CD4-positive, alpha-beta T cell (primary cell): ENCODE data around the gene ADAD2. TPM values are rescaled to one million over a fixed set of nuclear protein-coding genes. Genes with fewer than 3 reads are reported as not detected.

Experiments used
- ATAC-seq: fragments of 200-7000 bp; cut with Tn5 transposase; one replicate; pipeline ENCODE4 v1.10.0; 2022; ENCODE audit warnings: mild to moderate bottlenecking; ENCODE audit not compliant: poor library complexity
- CTCF ChIA-PET: fragments of 350-600 bp; sonication (Branson Sonifier 250); formaldehyde crosslinking; loops from one replicate; lab custom pipeline; 2021; ENCODE audit warnings: antibody characterized with exemption, inconsistent platforms; lab: Charles Lee
- POLR2A ChIA-PET: fragments of 350-600 bp; sonication (Branson Sonifier 250); formaldehyde crosslinking; loops from one replicate; lab custom pipeline; 2021; ENCODE audit warnings: antibody characterized with exemption, inconsistent platforms; lab: Charles Lee
- DNase-seq, 14 experiments: peaks; one replicate each; pipeline ENCODE4 v3.0.0-alpha.2; 2013 to 2020; ENCODE audit warnings: mixed read lengths in 2 of 14
- H3K27ac ChIP-seq, 2 donors: one replicate each; pipeline versions ENCODE4 v1.5.1 to v1.7.0; 2013; ENCODE audit warnings: low read length in 2 of 2, low read depth in 1 of 2, mild to moderate bottlenecking in 1 of 2
- H3K27me3 ChIP-seq, 2 experiments: 1 replicate in 1 of 2; 2 replicates in 1 of 2; pipeline versions ENCODE4 v1.6.1 to v1.7.0; 2013; ENCODE audit warnings: low read length in 2 of 2, control low read depth in 1 of 2, mild to moderate bottlenecking in 1 of 2, moderate library complexity in 1 of 2; ENCODE audit not compliant: insufficient read depth in 2 of 2, control insufficient read depth in 1 of 2
- H3K36me3 ChIP-seq: one replicate; pipeline ENCODE4 v1.6.1; 2013; ENCODE audit warnings: low read length, control low read depth; ENCODE audit not compliant: insufficient read depth
- H3K4me1 ChIP-seq: one replicate; pipeline ENCODE4 v1.6.1; 2013; ENCODE audit warnings: low read length, control low read depth; ENCODE audit not compliant: insufficient read depth
- H3K4me3 ChIP-seq: one replicate; pipeline ENCODE4 v1.5.1; 2013; ENCODE audit warnings: mild to moderate bottlenecking, low read length, moderate library complexity
- H3K9me3 ChIP-seq, 2 experiments: 1 replicate in 1 of 2; 2 replicates in 1 of 2; pipeline versions ENCODE4 v1.6.1 to v1.7.0; 2013; ENCODE audit warnings: low read length in 2 of 2, mild to moderate bottlenecking in 2 of 2, control low read depth in 1 of 2, moderate library complexity in 1 of 2; ENCODE audit not compliant: control insufficient read depth in 1 of 2, insufficient read depth in 1 of 2
- H3K27ac Mint-ChIP-seq: one replicate; pipeline ENCODE4 v1.8.0; 2020; ENCODE audit warnings: mixed read lengths
- H3K27me3 Mint-ChIP-seq: one replicate; pipeline ENCODE4 v1.8.0; 2021; ENCODE audit warnings: mixed read lengths
- H3K36me3 Mint-ChIP-seq: one replicate; pipeline ENCODE4 v1.8.0; 2021; ENCODE audit warnings: low read depth, mixed read lengths
- H3K4me1 Mint-ChIP-seq: one replicate; pipeline ENCODE4 v1.8.0; 2021; ENCODE audit warnings: low read depth, mixed read lengths
- H3K4me3 Mint-ChIP-seq: one replicate; pipeline ENCODE4 v1.8.0; 2020; ENCODE audit warnings: mild to moderate bottlenecking, mixed read lengths
- H3K9me3 Mint-ChIP-seq: one replicate; pipeline ENCODE4 v1.8.0; 2020; ENCODE audit warnings: mixed read lengths
- intact Hi-C, 2 experiments: fragments of 100-400 bp; cut with DNase I in 1 of 2; cut with micrococcal nuclease in 1 of 2; formaldehyde crosslinking; loops; one replicate each; pipeline versions ENCODE4 v1.15.1 to v1.9.0; 2023 to 2025; cut with DNase I, micrococcal nuclease
- total RNA-seq, 174 experiments: library from RNA in 2 of 174; stranded (reverse) in 2 of 174; gene quantifications; one replicate each; pipeline ENCODE4 v1.2.3 and lab custom pipeline; 2021 to 2026
- TF ChIP-seq, protein P1 (sequence below): fragments of 200-600 bp; IDR thresholded peaks from one replicate; pipeline ENCODE4 v1.8.0; 2022; ENCODE audit warnings: antibody characterized with exemption, mild to moderate bottlenecking

Gene ADAD2
- total RNA-seq, 2 experiments from 2014 or later, result 0.59 TPM; not detected in 1

DNA sequence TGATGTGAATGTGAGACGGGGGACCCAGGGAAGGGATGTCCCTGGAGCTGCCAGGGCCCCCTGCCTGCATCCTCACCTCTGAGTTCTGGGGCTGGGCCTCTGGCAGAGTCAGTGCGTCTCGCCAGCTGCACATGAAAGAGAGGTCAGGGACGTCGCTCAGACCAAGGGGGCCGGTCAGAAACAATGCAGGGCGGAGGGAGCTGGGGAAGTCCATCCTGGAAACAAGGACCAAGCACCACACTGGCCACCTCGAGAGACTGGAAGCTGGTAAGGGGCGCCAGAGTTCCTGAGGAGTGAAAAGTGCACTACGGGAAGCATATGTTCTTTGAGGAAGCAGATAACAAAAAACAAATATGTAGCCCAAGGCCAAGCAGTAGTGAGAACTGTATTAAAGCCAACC is 6.2 kb upstream of the ADAD2 start:
- ChIA-PET POLR2A (no interaction called here), CTCF (no interaction called here)
- no peaks in the 10 kb centered on the region for H3K27me3 Mint-ChIP-seq
- no peaks in the 10 kb centered on the region for H3K9me3 ChIP-seq
- no peak overlapping the region for H3K27ac ChIP-seq
- H3K4me1 Mint-ChIP-seq, result peaks cover 29% of the 10 kb centered on the region
- peak overlapping the region; percentile 96 for H3K4me3 Mint-ChIP-seq
- ATAC-seq (no peak), DNase-seq (no peak)
- H3K36me3 Mint-ChIP-seq, result peaks cover 31% of the 10 kb centered on the region
- intact Hi-C loops, result loop anchor here in 1 of 2 experiments (5.0 to 10.0 kb wide), 4 partner anchors 320 to 1620 kb away; partner anchors contain the start of genes HSBP1 and MEAK7
- peaks cover 47% of the 10 kb centered on the region for H3K36me3 ChIP-seq
- H3K9me3 Mint-ChIP-seq, result no peaks in the 10 kb centered on the region
- peak overlapping the region; percentile 88 for H3K27ac Mint-ChIP-seq
- no peak overlapping the region for H3K4me3 ChIP-seq
- H3K27me3 ChIP-seq, result no peaks in the 10 kb centered on the region
- peaks cover 24% of the 10 kb centered on the region for H3K4me1 ChIP-seq
- TF ChIP-seq, protein P1, sequence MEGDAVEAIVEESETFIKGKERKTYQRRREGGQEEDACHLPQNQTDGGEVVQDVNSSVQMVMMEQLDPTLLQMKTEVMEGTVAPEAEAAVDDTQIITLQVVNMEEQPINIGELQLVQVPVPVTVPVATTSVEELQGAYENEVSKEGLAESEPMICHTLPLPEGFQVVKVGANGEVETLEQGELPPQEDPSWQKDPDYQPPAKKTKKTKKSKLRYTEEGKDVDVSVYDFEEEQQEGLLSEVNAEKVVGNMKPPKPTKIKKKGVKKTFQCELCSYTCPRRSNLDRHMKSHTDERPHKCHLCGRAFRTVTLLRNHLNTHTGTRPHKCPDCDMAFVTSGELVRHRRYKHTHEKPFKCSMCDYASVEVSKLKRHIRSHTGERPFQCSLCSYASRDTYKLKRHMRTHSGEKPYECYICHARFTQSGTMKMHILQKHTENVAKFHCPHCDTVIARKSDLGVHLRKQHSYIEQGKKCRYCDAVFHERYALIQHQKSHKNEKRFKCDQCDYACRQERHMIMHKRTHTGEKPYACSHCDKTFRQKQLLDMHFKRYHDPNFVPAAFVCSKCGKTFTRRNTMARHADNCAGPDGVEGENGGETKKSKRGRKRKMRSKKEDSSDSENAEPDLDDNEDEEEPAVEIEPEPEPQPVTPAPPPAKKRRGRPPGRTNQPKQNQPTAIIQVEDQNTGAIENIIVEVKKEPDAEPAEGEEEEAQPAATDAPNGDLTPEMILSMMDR, result no peak

DNA sequence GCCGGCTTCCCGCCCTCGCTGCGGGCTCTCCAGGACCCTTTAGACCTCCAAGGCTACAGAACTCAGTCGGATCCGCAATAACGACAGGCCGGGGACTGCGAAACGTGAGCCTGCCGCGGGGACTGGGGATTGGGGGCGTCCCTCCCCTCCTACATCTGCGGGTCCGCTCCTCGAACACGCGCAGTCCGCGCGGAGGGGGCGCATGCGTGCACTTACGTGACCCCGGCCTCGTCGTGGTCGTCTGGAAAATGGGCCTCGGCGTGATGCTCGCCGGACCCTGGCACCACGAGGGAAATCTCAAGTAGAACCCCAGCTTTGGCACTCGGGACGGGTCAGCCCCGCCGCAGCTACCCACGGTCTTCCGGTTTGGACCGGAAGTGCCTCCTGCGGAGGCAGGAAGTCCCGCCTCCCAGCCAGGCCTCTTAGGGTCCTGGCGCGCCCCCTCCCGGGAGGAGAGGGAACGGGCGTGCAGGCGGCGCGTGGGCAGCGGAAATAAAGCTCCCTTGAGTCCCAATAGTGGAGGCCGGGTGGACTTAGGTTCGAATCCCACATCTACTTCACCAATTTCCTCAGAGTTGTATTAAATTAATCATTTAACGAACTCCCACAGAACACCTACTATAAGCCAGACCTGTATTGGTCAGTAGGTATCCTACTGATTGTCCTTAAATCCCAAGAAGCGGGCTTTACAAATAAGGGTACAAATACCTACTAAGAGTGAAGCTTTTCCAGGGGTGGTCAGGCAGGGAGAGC is 4.1 kb upstream of the ADAD2 start, which contains the start of gene TAF1C:
TAF1C (minus strand) TSS at position 373 of the 753 bp plus-strand sequence. CDS start 2,069 bp downstream, outside the sequence.
- CTCF ChIA-PET, result interaction anchor here (0.6 to 3.6 kb wide), 35 partner anchors 9 to 1370 kb away, joined by 3 to 65 read pairs (median 5); partner anchors contain the start of genes DNAAF1, HSBP1, HSDL1 and MBTPS1

GRCh38 chr16:84191466-84191865 is 509 bp downstream of the ADAD2 start:
- Histone ChIP-seq H3K4me3 (no peak overlapping the region), H3K9me3 (no peaks in the 10 kb centered on the region), H3K27me3 (no peaks in the 10 kb centered on the region), H3K4me1 (peaks cover 28% of the 10 kb centered on the region), H3K36me3 (no peaks in the 10 kb centered on the region), H3K27ac (no peak overlapping the region)
- no peak for ATAC-seq
- no peak overlapping the region for H3K4me3 Mint-ChIP-seq
- H3K27me3 Mint-ChIP-seq, result no peaks in the 10 kb centered on the region
- intact Hi-C loops, result no loop called here
- H3K4me1 Mint-ChIP-seq, result peaks cover 27% of the 10 kb centered on the region
- no peak for DNase-seq
- TF ChIP-seq, protein P1, result no peak
- no peaks in the 10 kb centered on the region for H3K9me3 Mint-ChIP-seq
- no peak overlapping the region for H3K27ac Mint-ChIP-seq
- CTCF ChIA-PET, result no interaction called here
- peaks cover 4% of the 10 kb centered on the region for H3K36me3 Mint-ChIP-seq
- POLR2A ChIA-PET, result no interaction called here

More for the DNA sequence above, 4.1 kb upstream of the ADAD2 start, which contains the start of gene TAF1C:
- TF ChIP-seq, protein P1, result peak; percentile 94
- POLR2A ChIA-PET, result interaction anchor here (1.2 to 2.7 kb wide), 7 partner anchors 11 to 379 kb away, joined by 3 to 36 read pairs (median 6); partner anchors contain the start of genes DNAAF1, HSBP1, HSDL1 and MBTPS1
- ATAC-seq (peak; percentile 95), DNase-seq (peak; percentile 78 to 97 (median 88))
- H3K4me1 Mint-ChIP-seq, result peaks cover 29% of the 10 kb centered on the region
- Histone ChIP-seq H3K27ac (peak within 1 kb of the TSS; percentile 60 to 72), H3K4me3 (peak within 1 kb of the TSS; percentile 71), H3K9me3 (no peaks in the 10 kb centered on the region), H3K27me3 (no peaks in the 10 kb centered on the region), H3K4me1 (peaks cover 24% of the 10 kb centered on the region), H3K36me3 (peaks cover 30% of the 10 kb centered on the region)
- intact Hi-C loops, result loop anchor here (1.0 to 10.0 kb wide), 7 partner anchors 42 to 1618 kb away; partner anchors contain the start of genes MBTPS1 (in 2 of the 2), DNAAF1 (in 1 of the 2), HSBP1 (in 1 of the 2) and HSDL1 (in 1 of the 2)
- H3K27ac Mint-ChIP-seq, result peak within 1 kb of the TSS; percentile 88
- H3K9me3 Mint-ChIP-seq, result no peaks in the 10 kb centered on the region
- H3K27me3 Mint-ChIP-seq, result no peaks in the 10 kb centered on the region
- peak within 1 kb of the TSS; percentile 96 for H3K4me3 Mint-ChIP-seq
- peaks cover 28% of the 10 kb centered on the region for H3K36me3 Mint-ChIP-seq
